OCI-LY7 (cell line): ENCODE measurements around the gene MOV10. TPM values are rescaled to one million over a fixed set of nuclear protein-coding genes. Genes with fewer than 3 reads are reported as not detected.

ENCODE experiments used
- BruUV-seq: library from RNA; stranded (reverse); fragments of 400-500 nt; replicated peaks from 2 replicates; lab custom pipeline; 2021; lab: Mats Ljungman, UMichigan
- CTCF ChIA-PET: fragments of 300-600 bp; sonication (Branson Sonifier 250); formaldehyde crosslinking; loops from one replicate; lab custom pipeline; 2022; ENCODE audit warnings: antibody characterized with exemption; ENCODE audit not compliant: unreplicated experiment; lab: Charles Lee
- POLR2A ChIA-PET: fragments of 300-600 bp; sonication (Branson Sonifier 250); formaldehyde crosslinking; loops from one replicate; lab custom pipeline; 2022; ENCODE audit warnings: antibody characterized with exemption; lab: Charles Lee
- DNase-seq: peaks from one replicate; pipeline ENCODE4 v3.0.0-alpha.2; 2015; ENCODE audit warnings: low spot score
- H2AFZ ChIP-seq: fragments of 200-600 bp; sonication (generic), shearing (Covaris generic); 2 replicates; pipeline ENCODE4 v1.6.1; 2014; ENCODE audit warnings: mild to moderate bottlenecking, antibody characterized with exemption, low read length, moderate library complexity
- H3K27ac ChIP-seq: fragments of 200-600 bp; sonication (generic); 2 replicates; pipeline ENCODE4 v1.5.1; 2014; ENCODE audit warnings: mixed run types, low read depth, mild to moderate bottlenecking, moderate library complexity, low read length, inconsistent platforms; ENCODE audit not compliant: poor library complexity, severe bottlenecking
- H3K36me3 ChIP-seq: fragments of 200-600 bp; sonication (generic); 2 replicates; pipeline ENCODE4 v1.6.1; 2014; ENCODE audit warnings: mild to moderate bottlenecking, antibody characterized with exemption, low read length, moderate library complexity, mixed read lengths; ENCODE audit not compliant: insufficient read depth
- H3K4me1 ChIP-seq: fragments of 200-600 bp; sonication (generic); 2 replicates; pipeline ENCODE4 v1.5.1; 2014; ENCODE audit warnings: mild to moderate bottlenecking, low read length; ENCODE audit not compliant: insufficient read depth, poor library complexity, severe bottlenecking
- H3K4me2 ChIP-seq: fragments of 200-600 bp; sonication (generic); 2 replicates; pipeline ENCODE4 v1.6.1; 2014; ENCODE audit warnings: mild to moderate bottlenecking, low read length
- H3K4me3 ChIP-seq: fragments of 200-600 bp; sonication (generic); 2 replicates; pipeline ENCODE4 v1.5.1; 2014; ENCODE audit warnings: mild to moderate bottlenecking, low read depth, low read length; ENCODE audit not compliant: poor library complexity, severe bottlenecking
- H3K79me2 ChIP-seq: fragments of 200-600 bp; sonication (generic); 2 replicates; pipeline ENCODE4 v1.6.1; 2016; ENCODE audit warnings: low read depth, mild to moderate bottlenecking, low read length, moderate library complexity, mixed read lengths; ENCODE audit not compliant: insufficient read depth
- H3K9me2 ChIP-seq: fragments of 200-600 bp; sonication (generic); 2 replicates; pipeline ENCODE4 v1.6.1; 2016; ENCODE audit warnings: mild to moderate bottlenecking, low read length, mixed read lengths; ENCODE audit not compliant: insufficient read depth
- H3K9me3 ChIP-seq: fragments of 200-600 bp; sonication (generic); 2 replicates; pipeline ENCODE4 v1.6.1; 2014; ENCODE audit warnings: mild to moderate bottlenecking, mixed run types, low read length, mixed read lengths
- H4K20me1 ChIP-seq: fragments of 200-600 bp; sonication (generic); 2 replicates; pipeline ENCODE4 v1.6.1; 2014; ENCODE audit warnings: mild to moderate bottlenecking, antibody characterized with exemption, low read length, moderate library complexity, mixed read lengths; ENCODE audit not compliant: insufficient read depth
- CTCF ChIP-seq: fragments of 200-600 bp; sonication (generic); conservative IDR thresholded peaks from 2 replicates; pipeline ENCODE4 v1.5.1; 2014; ENCODE audit warnings: mild to moderate bottlenecking, antibody characterized with exemption, low read length, moderate library complexity, mixed read lengths
- EZH2phosphoT487 ChIP-seq: fragments of 200-600 bp; sonication (generic); IDR thresholded peaks from 2 replicates; pipeline ENCODE4 v1.6.1; 2018; ENCODE audit warnings: low read depth, borderline replicate concordance, mild to moderate bottlenecking, mixed run types, antibody characterized with exemption, low read length, moderate library complexity, mixed read lengths
- intact Hi-C: fragments of 100-400 bp; cut with micrococcal nuclease; formaldehyde crosslinking; loops from one replicate; pipeline ENCODE4 v1.10.0; 2022; ENCODE audit not compliant: unreplicated experiment
- total RNA-seq, 2 experiments: library from RNA; depleted of rRNA in 1 of 2; stranded (reverse); fragments of >200 nt in 1 of 2; shearing (Covaris generic) in 1 of 2; gene quantifications; 2 replicates each; pipeline ENCODE4 v1.2.3, GENCODE V29; 2014 to 2022

MOV10 gene
- total RNA-seq, 2 experiments from 2014 or later, result 28.2 to 32.4 TPM

DNA sequence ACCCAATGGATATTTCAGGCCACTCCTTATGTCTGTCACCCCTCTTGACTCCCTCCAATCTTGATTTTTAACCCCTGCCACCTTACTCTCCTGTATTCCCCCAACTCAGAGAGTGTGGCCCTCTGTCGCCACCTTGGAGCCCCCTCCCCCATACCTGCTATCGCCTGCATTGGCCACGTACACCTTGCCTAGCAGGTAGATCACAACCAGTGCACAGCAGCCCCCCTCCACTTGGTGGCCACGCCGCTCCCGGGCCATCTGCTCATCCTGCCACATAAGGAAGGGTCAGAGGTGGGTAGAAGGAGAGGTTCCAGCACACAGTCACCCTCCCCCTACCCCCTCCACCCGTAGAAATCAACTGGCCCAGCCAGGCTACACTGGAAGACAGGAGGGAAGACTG lies 37.7 kb downstream of the MOV10 start:
- no peak for DNase-seq
- no peaks in the 10 kb centered on the region for H4K20me1 ChIP-seq
- no peak for TF ChIP-seq EZH2phosphoT487
- no peak for TF ChIP-seq CTCF
- H3K4me1 ChIP-seq, result peaks cover 20% of the 10 kb centered on the region
- no peak overlapping the region for H3K4me3 ChIP-seq
- no peaks in the 10 kb centered on the region for H3K9me3 ChIP-seq
- H3K36me3 ChIP-seq, result no peaks in the 10 kb centered on the region
- H3K27ac ChIP-seq, result no peak overlapping the region
- H3K9me2 ChIP-seq, result no peaks in the 10 kb centered on the region
- H3K79me2 ChIP-seq, result no peaks in the 10 kb centered on the region
- CTCF ChIA-PET, result no interaction called here
- intact Hi-C loops, result no loop called here
- H3K4me2 ChIP-seq, result no peak overlapping the region
- no TSS peak for BruUV-seq
- no peak overlapping the region for H2AFZ ChIP-seq
- POLR2A ChIA-PET, result interaction anchor here (1.6 kb wide), 1 partner anchor 321 kb away, joined by 4 read pairs; no protein-coding TSS in a partner anchor

GRCh38 chr1:112712701-112713128 lies 38.3 kb downstream of the MOV10 start:
- intact Hi-C loops, result no loop called here
- ChIA-PET POLR2A (interaction anchor here (1.6 kb wide), 1 partner anchor 321 kb away, joined by 4 read pairs; no protein-coding TSS in a partner anchor), CTCF (no interaction called here)
- no TSS peak for BruUV-seq
- Histone ChIP-seq H3K9me2 (no peaks in the 10 kb centered on the region), H3K4me3 (no peak overlapping the region), H2AFZ (no peak overlapping the region), H3K4me1 (peaks cover 20% of the 10 kb centered on the region), H3K27ac (no peak overlapping the region), H3K79me2 (no peaks in the 10 kb centered on the region), H3K36me3 (no peaks in the 10 kb centered on the region), H3K9me3 (no peaks in the 10 kb centered on the region), H4K20me1 (no peaks in the 10 kb centered on the region), H3K4me2 (no peak overlapping the region)
- no peak for TF ChIP-seq EZH2phosphoT487
- no peak for TF ChIP-seq CTCF
- DNase-seq, result no peak
